Liver (tissue), 2 donors: Measurements from ENCODE around the gene SYT8.

Experiments
- GABPA ChIP-seq, 2 donors: IDR thresholded peaks in 1 of 2; conservative IDR thresholded peaks in 1 of 2; 2 replicates each; pipeline ENCODE4 v1.6.1; 2016; ENCODE audit warnings: antibody characterized with exemption in 2 of 2, mild to moderate bottlenecking in 1 of 2, moderate library complexity in 1 of 2
- RAD21 ChIP-seq, 2 donors: IDR thresholded peaks; 2 replicates each; pipeline ENCODE4 v1.6.1; 2016; ENCODE audit warnings: antibody characterized with exemption in 2 of 2, mild to moderate bottlenecking in 2 of 2
- donor health status: healthy.

DNA sequence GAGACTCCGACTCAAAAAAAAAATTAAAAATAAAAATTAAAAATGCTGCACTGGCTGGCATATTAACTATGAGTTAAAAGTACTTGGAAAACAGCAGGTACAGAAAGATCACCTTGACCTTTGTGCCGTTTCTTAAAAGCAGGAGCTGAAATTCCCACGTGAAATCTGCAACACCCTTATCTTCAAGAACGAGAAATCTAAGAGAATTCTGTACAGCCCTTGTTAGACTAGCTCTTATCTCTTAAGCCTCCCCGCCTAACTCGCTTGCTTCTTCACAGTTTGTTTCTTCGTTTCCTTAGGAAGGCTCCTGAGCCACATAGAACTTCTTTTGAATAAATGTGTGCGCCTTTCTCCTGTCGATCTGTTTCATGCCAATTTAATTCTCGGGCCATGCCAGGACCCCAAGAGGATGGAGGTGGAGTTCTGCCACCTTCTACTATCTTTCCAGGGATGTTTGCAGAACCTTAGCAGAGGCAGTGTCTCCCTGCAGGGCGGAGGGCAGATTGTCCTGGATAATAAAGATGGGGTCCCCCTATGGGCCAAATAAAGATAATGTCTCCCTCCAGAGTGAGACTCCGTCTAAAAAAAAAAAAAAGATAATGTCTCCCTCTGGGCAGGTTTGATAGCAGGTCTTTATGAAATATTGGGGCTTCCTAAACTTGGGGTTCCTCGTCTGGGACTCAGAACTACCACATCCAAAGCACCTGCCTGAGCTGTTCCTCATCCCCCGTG, 27.4 kb upstream of the SYT8 start:
- TF ChIP-seq GABPA (IDR thresholded peaks at IDR 0.05 in 1 of 2, conservative IDR thresholded peaks at IDR 0.05 in 1 of 2) (no peak), RAD21 (IDR thresholded peaks at IDR 0.05) (no peak)
